H1 (cell line): Measurements from ENCODE around the gene LRRC9. TPM values are rescaled to one million over a fixed set of nuclear protein-coding genes. Genes with fewer than 3 reads are reported as not detected.

Experiments
- CTCF ChIA-PET: fragments of 300-600 bp; sonication (Branson Sonifier 250); formaldehyde crosslinking; loops from one replicate; lab custom pipeline; 2021; ENCODE audit not compliant: partially characterized antibody; lab: Charles Lee
- POLR2A ChIA-PET: fragments of 300-600 bp; sonication (Branson Sonifier 250); formaldehyde crosslinking; loops from one replicate; lab custom pipeline; 2021; ENCODE audit warnings: inconsistent platforms; ENCODE audit not compliant: partially characterized antibody; lab: Charles Lee
- DNase-seq, 2 experiments: peaks; one replicate each; pipeline versions ENCODE4 v3.0.0 to v3.0.0-alpha.2; 2010 to 2022; ENCODE audit warnings: low spot score in 2 of 2, low read depth in 1 of 2, mixed read lengths in 1 of 2
- FAIRE-seq: peaks from 2 replicates; lab custom pipeline; 2011; peaks lifted over from hg19 to GRCh38; lab: Jason Lieb, UNC
- H2AFZ ChIP-seq: 2 replicates; pipeline ENCODE4 v1.8.1; 2012; ENCODE audit warnings: low read length, inconsistent platforms
- H2AK5ac ChIP-seq: 2 replicates; pipeline ENCODE4 v1.6.1; 2013; ENCODE audit warnings: low read depth, low read length
- H2BK120ac ChIP-seq: replicated peaks from 2 replicates; pipeline ENCODE3; 2013; ENCODE audit warnings: low read depth, low read length, inconsistent platforms
- H2BK12ac ChIP-seq: 2 replicates; pipeline ENCODE4 v1.6.1; 2013; ENCODE audit warnings: low read depth, low read length
- H2BK15ac ChIP-seq: 2 replicates; pipeline ENCODE4 v1.6.1; 2013; ENCODE audit warnings: low read length
- H2BK20ac ChIP-seq: 2 replicates; pipeline ENCODE4 v1.6.1; 2013; ENCODE audit warnings: low read length
- H2BK5ac ChIP-seq: 2 replicates; pipeline ENCODE4 v1.6.1; 2013; ENCODE audit warnings: low read depth, low read length
- H3K14ac ChIP-seq: 2 replicates; pipeline ENCODE4 v1.6.1; 2013; ENCODE audit warnings: inconsistent platforms; ENCODE audit not compliant: insufficient read length
- H3K18ac ChIP-seq: 2 replicates; pipeline ENCODE4 v1.6.1; 2013; ENCODE audit warnings: low read length; ENCODE audit errors: extremely low read depth
- H3K23ac ChIP-seq: 2 replicates; pipeline ENCODE4 v1.6.1; 2013; ENCODE audit warnings: inconsistent platforms; ENCODE audit not compliant: insufficient read length
- H3K23me2 ChIP-seq: 2 replicates; pipeline ENCODE4 v1.6.1; 2013; ENCODE audit warnings: low read depth, low read length
- H3K27ac ChIP-seq: 2 replicates; pipeline ENCODE4 v1.6.1; 2011; ENCODE audit warnings: low read depth, low read length, inconsistent platforms
- H3K27me3 ChIP-seq, 4 experiments: replicated peaks in 1 of 4; 1 replicate in 1 of 4; 2 replicates in 3 of 4; pipeline versions ENCODE4 v1.6.1 to v1.8.1; 2011 to 2013; ENCODE audit warnings: low read length in 3 of 4, mild to moderate bottlenecking in 3 of 4, inconsistent platforms in 2 of 4, mixed read lengths in 2 of 4, moderate library complexity in 1 of 4; ENCODE audit not compliant: control insufficient read depth in 3 of 4, insufficient read depth in 3 of 4; ENCODE audit errors: extremely low read depth in 1 of 4
- H3K36me3 ChIP-seq, 4 experiments: 2 replicates each; pipeline versions ENCODE4 v1.6.1 to v1.8.1; 2011 to 2013; ENCODE audit warnings: mild to moderate bottlenecking in 4 of 4, low read length in 3 of 4, moderate library complexity in 2 of 4, control low read depth in 1 of 4, inconsistent platforms in 1 of 4; ENCODE audit not compliant: insufficient read depth in 4 of 4, control insufficient read depth in 2 of 4
- H3K4ac ChIP-seq: replicated peaks from 2 replicates; pipeline ENCODE3; 2013; ENCODE audit warnings: low read length, low read depth, mixed read lengths, inconsistent platforms; ENCODE audit not compliant: insufficient read length
- H3K4me1 ChIP-seq, 4 experiments: replicated peaks in 1 of 4; 1 replicate in 1 of 4; 2 replicates in 3 of 4; pipeline versions ENCODE4 v1.6.1 to v1.8.1; 2011 to 2013; ENCODE audit warnings: low read length in 3 of 4, inconsistent platforms in 2 of 4, mixed read lengths in 1 of 4; ENCODE audit not compliant: insufficient read depth in 4 of 4, control insufficient read depth in 3 of 4
- H3K4me2 ChIP-seq, 2 experiments: 2 replicates each; pipeline versions ENCODE4 v1.6.1 to v1.8.1; 2011 to 2013; ENCODE audit warnings: low read depth in 2 of 2, low read length in 2 of 2, control low read depth in 1 of 2, inconsistent platforms in 1 of 2, mild to moderate bottlenecking in 1 of 2; ENCODE audit not compliant: insufficient read depth in 1 of 2
- H3K4me3 ChIP-seq, 4 experiments: fragments of 200-600, 300-600 bp in 1 of 4; sonication (generic), shearing (Covaris generic), sonication (Bioruptor Twin) in 1 of 4; 2 replicates each; pipeline versions ENCODE4 v1.5.1 to v1.8.1; 2011 to 2016; ENCODE audit warnings: low read length in 4 of 4, low read depth in 3 of 4, control low read depth in 2 of 4, inconsistent platforms in 2 of 4, mild to moderate bottlenecking in 2 of 4, mixed read lengths in 1 of 4, moderate library complexity in 1 of 4; ENCODE audit not compliant: insufficient read depth in 2 of 4; ENCODE audit errors: extremely low read depth in 1 of 4
- H3K56ac ChIP-seq: replicated peaks from 2 replicates; pipeline ENCODE3; 2013; ENCODE audit warnings: low read depth, mild to moderate bottlenecking, mixed read lengths, low read length, inconsistent platforms; ENCODE audit not compliant: insufficient read length
- H3K79me1 ChIP-seq: 2 replicates; pipeline ENCODE4 v1.6.1; 2013; ENCODE audit warnings: low read depth, low read length, control low read depth
- H3K79me2 ChIP-seq, 2 experiments: 2 replicates each; pipeline versions ENCODE4 v1.6.1 to v1.8.1; 2012 to 2013; ENCODE audit warnings: low read length in 2 of 2, mild to moderate bottlenecking in 2 of 2, inconsistent platforms in 1 of 2; ENCODE audit not compliant: insufficient read depth in 2 of 2, control insufficient read depth in 1 of 2
- H3K9ac ChIP-seq, 4 experiments: replicated peaks in 1 of 4; 1 replicate in 1 of 4; 2 replicates in 3 of 4; pipeline versions ENCODE4 v1.6.1 to v1.8.1; 2011 to 2013; ENCODE audit warnings: low read depth in 3 of 4, low read length in 3 of 4, control low read depth in 2 of 4, mild to moderate bottlenecking in 2 of 4, moderate library complexity in 2 of 4, inconsistent platforms in 1 of 4; ENCODE audit errors: extremely low read depth in 1 of 4
- H3K9me3 ChIP-seq, 2 experiments: 2 replicates each; pipeline versions ENCODE4 v1.6.1 to v1.8.1; 2012 to 2013; ENCODE audit warnings: mild to moderate bottlenecking in 2 of 2, moderate library complexity in 2 of 2, control low read depth in 1 of 2, inconsistent platforms in 1 of 2, low read depth in 1 of 2, low read length in 1 of 2, mixed read lengths in 1 of 2; ENCODE audit not compliant: insufficient read depth in 2 of 2
- H4K20me1 ChIP-seq, 2 experiments: replicated peaks in 1 of 2; 2 replicates each; pipeline versions ENCODE3 to v1.8.1; 2011 to 2013; ENCODE audit warnings: inconsistent platforms in 2 of 2, low read length in 2 of 2, mild to moderate bottlenecking in 1 of 2; ENCODE audit not compliant: insufficient read depth in 2 of 2, control insufficient read depth in 1 of 2
- H4K5ac ChIP-seq: 2 replicates; pipeline ENCODE4 v1.6.1; 2013; ENCODE audit warnings: low read length, low read depth, mixed read lengths, inconsistent platforms; ENCODE audit not compliant: insufficient read length
- H4K8ac ChIP-seq: 2 replicates; pipeline ENCODE4 v1.8.0; 2013; ENCODE audit warnings: mild to moderate bottlenecking, moderate library complexity, low read length, inconsistent platforms; ENCODE audit not compliant: insufficient read depth; ENCODE audit errors: extremely low read depth
- H4K91ac ChIP-seq: replicated peaks from 2 replicates; pipeline ENCODE3; 2013; ENCODE audit warnings: low read length, mixed read lengths, inconsistent platforms; ENCODE audit not compliant: insufficient read length
- BACH1 ChIP-seq: IDR thresholded peaks from 2 replicates; pipeline ENCODE4 v1.6.1; 2012; ENCODE audit warnings: low read length, improper control_type of control experiment
- CREB1 ChIP-seq: IDR thresholded peaks from 2 replicates; pipeline ENCODE4 v1.6.1; 2012; ENCODE audit warnings: inconsistent platforms
- EGR1 ChIP-seq: IDR thresholded peaks from 2 replicates; pipeline ENCODE4 v1.6.1; 2011; ENCODE audit warnings: low read depth, low read length, borderline replicate concordance
- FOSL1 ChIP-seq: IDR thresholded peaks from 2 replicates; pipeline ENCODE4 v1.6.1; 2011; ENCODE audit warnings: mild to moderate bottlenecking, low read depth, low read length, moderate library complexity; ENCODE audit not compliant: insufficient read depth
- GABPA ChIP-seq: IDR thresholded peaks from 2 replicates; pipeline ENCODE4 v1.6.1; 2011; ENCODE audit warnings: mild to moderate bottlenecking, low read length, moderate library complexity, borderline replicate concordance; ENCODE audit not compliant: insufficient read depth
- POU5F1 ChIP-seq: IDR thresholded peaks from 2 replicates; pipeline ENCODE4 v1.6.1; 2011; ENCODE audit warnings: low read depth, mild to moderate bottlenecking, low read length, moderate library complexity
- RAD21 ChIP-seq, 2 experiments: IDR thresholded peaks in 1 of 2; conservative IDR thresholded peaks in 1 of 2; 2 replicates each; pipeline ENCODE4 v1.6.1; 2011; ENCODE audit warnings: low read depth in 2 of 2, low read length in 2 of 2, improper control_type of control experiment in 1 of 2, inconsistent platforms in 1 of 2, mild to moderate bottlenecking in 1 of 2, moderate library complexity in 1 of 2
- RXRA ChIP-seq: IDR thresholded peaks from 2 replicates; pipeline ENCODE4 v1.6.1; 2011; ENCODE audit warnings: low read depth, mild to moderate bottlenecking, low read length, moderate library complexity; ENCODE audit not compliant: insufficient read depth
- SIX5 ChIP-seq: IDR thresholded peaks from 2 replicates; pipeline ENCODE4 v1.6.1; 2011; ENCODE audit warnings: mild to moderate bottlenecking, low read depth, low read length
- SP2 ChIP-seq: IDR thresholded peaks from 2 replicates; pipeline ENCODE4 v1.6.1; 2012; ENCODE audit warnings: mild to moderate bottlenecking, low read length, inconsistent platforms
- TAF7 ChIP-seq: optimal IDR thresholded peaks from 2 replicates; pipeline ENCODE3; 2011; ENCODE audit warnings: low read depth, mild to moderate bottlenecking, inconsistent platforms, low read length, moderate library complexity, borderline replicate concordance
- polyA plus RNA-seq, 7 experiments: library from polyadenylated mRNA; depleted of rRNA in 3 of 7; stranded (reverse) in 5 of 7; unstranded in 2 of 7; fragments of >200 nt in 5 of 7; fragments of 200-250 nt in 2 of 7; gene quantifications; 1 replicate in 5 of 7; 2 replicates in 1 of 7; 4 replicates in 1 of 7; pipeline versions ENCODE4 v1.2.1 to v1.2.3, GENCODE V29; 2011 to 2013; ENCODE audit warnings: missing spikeins in 2 of 7, mixed read lengths in 2 of 7
- total RNA-seq: library from RNA; stranded (reverse); fragmentation: NEBNext Ultra II Directional; extraction: Animal tissue kit (Norgen Biotek cat#: 25700); gene quantifications from 2 replicates; pipeline ENCODE4 v1.2.1, GENCODE V29; 2021
- TF ChIP-seq, protein P1 (sequence below): IDR thresholded peaks from 2 replicates; pipeline ENCODE4 v1.6.1; 2012; ENCODE audit warnings: low read length, inconsistent platforms

LRRC9 gene
- total and polyA plus RNA-seq, 2 of the 8 experiments (the other 6 are each of a cell fraction or from before 2014, with no cell fraction given) = 0.12 to 0.84 TPM

DNA sequence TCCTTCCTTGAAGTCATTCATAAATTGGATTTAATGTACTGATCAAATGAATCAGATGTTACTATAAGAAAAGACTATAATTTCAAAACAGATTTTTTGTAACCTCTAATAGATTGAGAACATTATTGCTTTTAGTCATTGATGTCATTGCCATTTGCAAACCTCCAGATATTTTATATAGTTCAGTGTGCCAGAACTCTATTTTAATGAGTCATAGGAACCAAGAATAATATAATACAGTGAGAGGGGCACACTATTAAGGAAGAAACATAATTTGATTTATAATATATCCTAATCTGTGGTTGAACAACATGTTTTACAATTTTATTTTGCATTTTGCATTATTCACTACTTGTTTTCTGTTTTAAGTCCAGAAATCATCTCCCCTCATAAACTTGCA is 78.0 kb downstream of the LRRC9 start:
- TF ChIP-seq EGR1 (no peak), SIX5 (no peak), GABPA (no peak), RXRA (no peak), RAD21 (IDR thresholded peaks at IDR 0.05 in 1 of 2, conservative IDR thresholded peaks at IDR 0.05 in 1 of 2; ENCODE audit: low read depth in 2 of 2, low read length in 2 of 2) (no peak), BACH1 (no peak), CREB1 (no peak), FOSL1 (no peak), SP2 (no peak), POU5F1 (no peak), TAF7 (no peak)
- TF ChIP-seq, protein P1, sequence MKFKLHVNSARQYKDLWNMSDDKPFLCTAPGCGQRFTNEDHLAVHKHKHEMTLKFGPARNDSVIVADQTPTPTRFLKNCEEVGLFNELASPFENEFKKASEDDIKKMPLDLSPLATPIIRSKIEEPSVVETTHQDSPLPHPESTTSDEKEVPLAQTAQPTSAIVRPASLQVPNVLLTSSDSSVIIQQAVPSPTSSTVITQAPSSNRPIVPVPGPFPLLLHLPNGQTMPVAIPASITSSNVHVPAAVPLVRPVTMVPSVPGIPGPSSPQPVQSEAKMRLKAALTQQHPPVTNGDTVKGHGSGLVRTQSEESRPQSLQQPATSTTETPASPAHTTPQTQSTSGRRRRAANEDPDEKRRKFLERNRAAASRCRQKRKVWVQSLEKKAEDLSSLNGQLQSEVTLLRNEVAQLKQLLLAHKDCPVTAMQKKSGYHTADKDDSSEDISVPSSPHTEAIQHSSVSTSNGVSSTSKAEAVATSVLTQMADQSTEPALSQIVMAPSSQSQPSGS = no peak
- TF ChIP-seq, all 59 proteins: peak for 0
- Histone ChIP-seq H3K27ac (no peak overlapping the region), H3K56ac (no peak overlapping the region), H2BK120ac (no peak overlapping the region), H3K4me3 (no peak overlapping the region), H3K9me3 (no peaks in the 10 kb centered on the region; a peak in 1 of 4 replicates), H3K14ac (no peak overlapping the region), H3K9ac (no peak overlapping the region), H2AK5ac (no peak overlapping the region), H3K36me3 (no peaks in the 10 kb centered on the region), H4K20me1 (no peaks in the 10 kb centered on the region), H3K79me1 (no peaks in the 10 kb centered on the region), H3K23me2 (no peaks in the 10 kb centered on the region), H3K79me2 (no peaks in the 10 kb centered on the region), H4K91ac (no peak overlapping the region), H2BK20ac (no peak overlapping the region), H4K8ac (no peak overlapping the region), H2BK12ac (no peak overlapping the region), H2BK15ac (no peak overlapping the region), H4K5ac (no peak overlapping the region), H3K4me1 (no peaks in the 10 kb centered on the region), H3K4ac (no peak overlapping the region), H3K27me3 (no peaks in the 10 kb centered on the region), H3K23ac (no peak overlapping the region), H3K4me2 (no peak overlapping the region), H3K18ac (no peak overlapping the region), H2AFZ (no peak overlapping the region), H2BK5ac (no peak overlapping the region)
- FAIRE-seq (no peak), DNase-seq (no peak)
- CTCF ChIA-PET = no interaction called here
- POLR2A ChIA-PET = no interaction called here
